Measurements from ENCODE around the gene LAMP5. TPM values are rescaled to one million over a fixed set of nuclear protein-coding genes. Genes with fewer than 3 reads are reported as not detected.

Gene LAMP5
- total RNA-seq, 4 donors from 2014 or later = not detected

GRCh38 chr20:9499126-9499899, 15.1 kb upstream of the LAMP5 start:
- DNase-seq (ENCODE audit: low spot score) (no peak), ATAC-seq (ENCODE audit: low FRiP score) (no peak)
- TF ChIP-seq CTCF (IDR thresholded peaks at IDR 0.05) = no peak

GRCh38 chr20:9500121-9500520, 14.3 kb upstream of the LAMP5 start:
- DNase-seq (ENCODE audit: low spot score) = no peak
- ATAC-seq (ENCODE audit: low FRiP score) = no peak
- TF ChIP-seq CTCF (IDR thresholded peaks at IDR 0.05) = no peak

- ATAC-seq (ENCODE audit: low FRiP score) (no peak), DNase-seq (ENCODE audit: low spot score) (no peak)
- TF ChIP-seq CTCF (IDR thresholded peaks at IDR 0.05) = no peak
Measured at GRCh38 chr20:9501473-9501872, 12.9 kb upstream of the LAMP5 start.

- no peak for TF ChIP-seq CTCF (IDR thresholded peaks at IDR 0.05)
- ATAC-seq (ENCODE audit: low FRiP score) (no peak), DNase-seq (ENCODE audit: low spot score) (no peak)
Measured at GRCh38 chr20:9503526-9504245, 10.7 kb upstream of the LAMP5 start.

DNA sequence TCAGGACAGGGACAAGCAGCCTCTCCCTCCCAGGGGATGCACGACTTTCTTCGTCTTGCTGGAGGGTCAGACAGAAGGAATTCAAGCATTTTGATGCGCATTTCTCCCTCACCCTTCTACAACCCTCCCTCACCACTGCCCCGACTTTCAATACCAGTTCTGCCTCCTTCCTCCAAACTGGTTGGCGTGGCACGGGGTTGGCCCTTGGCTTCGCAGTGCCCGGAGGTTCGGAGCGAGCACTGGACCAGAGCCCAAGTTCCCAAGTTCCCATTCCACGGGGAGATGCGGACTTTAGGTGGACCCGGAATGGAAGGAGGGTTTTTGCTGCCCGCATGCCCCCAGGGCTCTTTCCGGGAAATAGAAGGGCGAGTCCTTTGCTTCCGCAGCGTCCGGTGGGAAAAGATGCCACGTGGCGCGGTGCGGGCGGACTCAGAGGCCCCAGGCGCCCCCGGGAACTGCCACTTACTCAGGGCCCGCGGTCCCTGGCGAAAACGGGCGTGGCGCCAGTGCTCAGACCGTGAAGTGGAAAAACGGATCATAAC, 8.0 kb upstream of the LAMP5 start:
- no peak for TF ChIP-seq CTCF (IDR thresholded peaks at IDR 0.05)
- no peak for ATAC-seq (ENCODE audit: low FRiP score)
- no peak for DNase-seq (ENCODE audit: low spot score)

- ATAC-seq (ENCODE audit: low FRiP score) (no peak), DNase-seq (ENCODE audit: low spot score) (no peak)
- TF ChIP-seq CTCF (IDR thresholded peaks at IDR 0.05) = no peak
Measured at GRCh38 chr20:9506964-9507369, 7.4 kb upstream of the LAMP5 start.

Data from omental fat pad (tissue), 4 donors.